Tibial artery (tissue), 4 donors: Measurements from ENCODE around the gene CELSR1.

ENCODE experiments used
- DNase-seq, 2 donors: peaks; one replicate each; pipeline ENCODE4 v3.0.0-alpha.2; 2019
- H3K27ac ChIP-seq, 2 donors: fragments of 200-600 bp; sonication (generic) in 1 of 2; 1 replicate in 1 of 2; 2 replicates in 1 of 2; pipeline ENCODE4 v1.5.1; 2018 to 2019; ENCODE audit warnings: mild to moderate bottlenecking in 1 of 2
- H3K27me3 ChIP-seq, 2 donors: fragments of 200-600 bp; sonication (generic) in 1 of 2; one replicate each; pipeline versions ENCODE4 v1.5.1 to v1.6.0; 2016 to 2019
- H3K36me3 ChIP-seq, 3 donors: fragments of 200-600 bp; sonication (generic) in 2 of 3; one replicate each; pipeline ENCODE4 v1.5.1; 2016 to 2019; ENCODE audit warnings: mild to moderate bottlenecking in 2 of 3
- H3K4me1 ChIP-seq, 4 donors: fragments of 200-600 bp; sonication (generic) in 2 of 4; 1 replicate in 3 of 4; 2 replicates in 1 of 4; pipeline ENCODE4 v1.5.1; 2016 to 2019
- H3K4me3 ChIP-seq, 2 donors: fragments of 200-600 bp; sonication (generic) in 1 of 2; 1 replicate in 1 of 2; 2 replicates in 1 of 2; pipeline ENCODE4 v1.5.1; 2018 to 2019; ENCODE audit warnings: mild to moderate bottlenecking in 2 of 2
- H3K9me3 ChIP-seq, 3 donors: fragments of 200-600 bp; sonication (generic) in 1 of 3; one replicate each; pipeline ENCODE4 v1.5.1; 2016 to 2019
- CTCF ChIP-seq, 2 experiments: fragments of 200-600 bp in 1 of 2; fragments of 450-650 bp in 1 of 2; IDR thresholded peaks; one replicate each; pipeline ENCODE4 v1.5.1; 2017 to 2019; ENCODE audit warnings: antibody characterized with exemption in 2 of 2, mild to moderate bottlenecking in 1 of 2, moderate library complexity in 1 of 2
- intact Hi-C: fragments of 100-400 bp; cut with DNase I; formaldehyde crosslinking; loops from one replicate; pipeline ENCODE4 v1.15.0; 2023; ENCODE audit warnings: low total_unique reads

Gene CELSR1

GRCh38 chr22:46391486-46392136 lies 145.8 kb downstream of the CELSR1 start:
- no peak for DNase-seq
- TF ChIP-seq CTCF (IDR thresholded peaks at IDR 0.05): no peak
- Histone ChIP-seq H3K4me1 (peaks cover 0 to 7% (median 0%) of the 10 kb centered on the region in 4 donors), H3K9me3 (no peaks in the 10 kb centered on the region), H3K4me3 (no peak overlapping the region), H3K27me3 (peaks cover 0 to 2% of the 10 kb centered on the region in 2 donors), H3K36me3 (no peaks in the 10 kb centered on the region), H3K27ac (no peak overlapping the region)
- intact Hi-C loops: no loop called here

GRCh38 chr22:46390652-46391301 lies 146.6 kb downstream of the CELSR1 start:
- intact Hi-C loops: no loop called here
- no peaks in the 10 kb centered on the region for H3K9me3 ChIP-seq
- TF ChIP-seq CTCF (IDR thresholded peaks at IDR 0.05): peak; percentile 15 to 19
- H3K27me3 ChIP-seq: peaks cover 0 to 2% of the 10 kb centered on the region in 2 donors
- peak overlapping the region in 1 of 2 donors; percentile 9 for H3K4me3 ChIP-seq
- DNase-seq: peak; percentile 44 to 75
- H3K36me3 ChIP-seq: no peaks in the 10 kb centered on the region
- no peak overlapping the region for H3K27ac ChIP-seq
- H3K4me1 ChIP-seq: peaks cover 0 to 7% (median 0%) of the 10 kb centered on the region in 4 donors

GRCh38 chr22:46390105-46390651 lies 147.2 kb downstream of the CELSR1 start:
- intact Hi-C loops: no loop called here
- Histone ChIP-seq H3K4me1 (peaks cover 0 to 7% (median 0%) of the 10 kb centered on the region in 4 donors), H3K4me3 (no peak overlapping the region), H3K36me3 (no peaks in the 10 kb centered on the region), H3K27me3 (peaks cover 0 to 2% of the 10 kb centered on the region in 2 donors), H3K9me3 (no peaks in the 10 kb centered on the region), H3K27ac (no peak overlapping the region)
- no peak for DNase-seq
- TF ChIP-seq CTCF (IDR thresholded peaks at IDR 0.05): no peak

GRCh38 chr22:46389081-46389480 lies 148.3 kb downstream of the CELSR1 start:
- H3K4me3 ChIP-seq: no peak overlapping the region
- no peak for DNase-seq
- H3K27me3 ChIP-seq: no peaks in the 10 kb centered on the region
- intact Hi-C loops: no loop called here
- H3K27ac ChIP-seq: no peak overlapping the region
- no peak for TF ChIP-seq CTCF (IDR thresholded peaks at IDR 0.05)
- H3K9me3 ChIP-seq: no peaks in the 10 kb centered on the region
- H3K36me3 ChIP-seq: no peaks in the 10 kb centered on the region
- peaks cover 0 to 7% (median 0%) of the 10 kb centered on the region in 4 donors for H3K4me1 ChIP-seq

GRCh38 chr22:46388647-46389046 lies 148.8 kb downstream of the CELSR1 start:
- Histone ChIP-seq H3K36me3 (no peaks in the 10 kb centered on the region), H3K27me3 (no peaks in the 10 kb centered on the region), H3K4me3 (no peak overlapping the region), H3K4me1 (peaks cover 0 to 7% (median 0%) of the 10 kb centered on the region in 4 donors), H3K9me3 (no peaks in the 10 kb centered on the region), H3K27ac (no peak overlapping the region)
- intact Hi-C loops: no loop called here
- no peak for DNase-seq
- no peak for TF ChIP-seq CTCF (IDR thresholded peaks at IDR 0.05)
